NOMO-1 treated with DMSO at 0.1 percent for 48 hours (cell line): ENCODE results near the gene CHAF1B.

Experiments
- DNase-seq: peaks from one replicate; lab custom pipeline; 2025; ENCODE audit not compliant: unreplicated experiment; lab: John Stamatoyannopoulos, UW

Gene CHAF1B

GRCh38 chr21:36461277-36461917 is 76.2 kb downstream of the CHAF1B start:
- DNase-seq, result no peak

- DNase-seq, result no peak
Observed at GRCh38 chr21:36461918-36462486, 76.8 kb downstream of the CHAF1B start.

- no peak for DNase-seq
Observed at GRCh38 chr21:36463204-36463603, 78.0 kb downstream of the CHAF1B start.

GRCh38 chr21:36463991-36464390 is 78.8 kb downstream of the CHAF1B start:
- DNase-seq, result no peak

- no peak for DNase-seq
Observed at GRCh38 chr21:36464590-36464989, 79.4 kb downstream of the CHAF1B start.

- no peak for DNase-seq
Observed at GRCh38 chr21:36465478-36465877, 80.3 kb downstream of the CHAF1B start.

- no peak for DNase-seq
Observed at GRCh38 chr21:36466061-36466511, 80.9 kb downstream of the CHAF1B start.
